DMS 273 treated with DMSO at 0.1 percent for 48 hours (cell line): ENCODE results near the gene ROMO1.
A peak's percentile ranks its signal among the peaks of the same experiment; 100 is the strongest.
"Not testable (repeated sequence)": the region's sequence is repeated elsewhere in the genome, so short reads cannot be mapped to it uniquely, and the experiment has no call there.

Experiments used
- DNase-seq: peaks from one replicate; lab custom pipeline; 2025; lab: John Stamatoyannopoulos, UW

Gene ROMO1

GRCh38 chr20:35730583-35731468, 31.6 kb downstream of the ROMO1 start:
- DNase-seq: no peak

GRCh38 chr20:35731469-35731788, 32.2 kb downstream of the ROMO1 start:
- DNase-seq: no peak

GRCh38 chr20:35731862-35732643, 32.8 kb downstream of the ROMO1 start:
- no peak for DNase-seq

- no peak for DNase-seq
These were observed 33.4 kb downstream of the ROMO1 start for GRCh38 chr20:35732644-35732982.

GRCh38 chr20:35734374-35734773, 35.2 kb downstream of the ROMO1 start:
- DNase-seq: no peak

GRCh38 chr20:35734777-35735649, 35.8 kb downstream of the ROMO1 start:
- DNase-seq: no peak

- DNase-seq: no peak
These were observed 36.7 kb downstream of the ROMO1 start for GRCh38 chr20:35735826-35736470.

- DNase-seq: no peak
These were observed 38.7 kb downstream of the ROMO1 start for GRCh38 chr20:35737865-35738333.

- no peak for DNase-seq
These were observed 39.4 kb downstream of the ROMO1 start for GRCh38 chr20:35738410-35739179.

GRCh38 chr20:35739294-35740163, 40.3 kb downstream of the ROMO1 start:
- DNase-seq: no peak

- peak; percentile 99 for DNase-seq
These were observed 42.9 kb downstream of the ROMO1 start, which contains the start of gene RBM39 for GRCh38 chr20:35741892-35742740. TSS of gene RBM39 (minus strand) at chr20:35742260. CDS start at chr20:35740874, 1,386 bp downstream.

GRCh38 chr20:35742741-35743523, 43.7 kb downstream of the ROMO1 start:
- no peak for DNase-seq

GRCh38 chr20:35743693-35744491, 44.7 kb downstream of the ROMO1 start:
- no peak for DNase-seq

GRCh38 chr20:35744492-35744841, 45.3 kb downstream of the ROMO1 start:
- DNase-seq: not testable (repeated sequence)
